ENCODE data around the gene TRIM14. TPM values are rescaled to one million over a fixed set of nuclear protein-coding genes. Genes with fewer than 3 reads are reported as not detected.

The TRIM14 gene
- total RNA-seq, 1 experiment from 2014 or later, result 8.6 TPM

Other genes starting within 250 kb of the TRIM14 start
- 18.1 and 19.1 TPM in 2 replicates for gene TRMO, start 196.7 kb downstream of the TRIM14 start, total RNA-seq (2014; rRNA removed)
- not detected in 2 replicates for gene HEMGN, start 181.1 kb downstream of the TRIM14 start, total RNA-seq (2014; rRNA removed)
- 9.9 and 15.7 TPM in 2 replicates for gene ANP32B, start 135.9 kb downstream of the TRIM14 start, total RNA-seq (2014; rRNA removed)
- 68.0 and 73.1 TPM in 2 replicates for gene NANS, start 62.5 kb downstream of the TRIM14 start, total RNA-seq (2014; rRNA removed)
- under 0.01 and 0.11 TPM in 2 replicates for gene CORO2A, start 73.4 kb upstream of the TRIM14 start, total RNA-seq (2014; rRNA removed)
- gene TBC1D2, start 136.4 kb upstream of the TRIM14 start, total RNA-seq (2014; rRNA removed), result 19.9 and 22.2 TPM in 2 replicates